Activated gamma-delta T cell treated with Interleukin-2 at 50 U/mL for 16 hours (primary cell): ENCODE measurements around the gene USP33.
"Not testable (repeated sequence)": the region's sequence is repeated elsewhere in the genome, so short reads cannot be mapped to it uniquely, and the experiment has no call there.

Experiments
- DNase-seq: peaks from one replicate; pipeline ENCODE4 v3.0.0-alpha.2; 2020

The USP33 gene

DNA sequence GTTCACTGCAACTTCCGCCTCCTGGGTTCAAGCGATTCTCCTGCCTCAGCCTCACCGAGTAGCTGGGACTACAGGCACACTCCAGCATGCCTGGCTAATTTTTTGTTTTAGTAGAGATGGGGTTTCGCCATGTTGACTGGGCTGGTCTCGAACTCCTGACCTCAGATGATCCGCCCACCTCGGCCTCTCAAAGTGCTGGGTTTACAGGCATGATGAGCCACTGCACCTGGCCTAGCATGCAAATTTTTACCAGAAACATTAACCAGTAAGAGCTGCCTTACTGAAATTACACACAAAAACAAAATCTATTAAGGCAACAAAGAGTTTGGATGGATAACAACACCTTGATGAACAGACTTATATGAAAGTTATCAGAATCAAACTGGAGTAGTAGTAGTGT, 89.3 kb downstream of the USP33 start:
- DNase-seq: no peak

DNA sequence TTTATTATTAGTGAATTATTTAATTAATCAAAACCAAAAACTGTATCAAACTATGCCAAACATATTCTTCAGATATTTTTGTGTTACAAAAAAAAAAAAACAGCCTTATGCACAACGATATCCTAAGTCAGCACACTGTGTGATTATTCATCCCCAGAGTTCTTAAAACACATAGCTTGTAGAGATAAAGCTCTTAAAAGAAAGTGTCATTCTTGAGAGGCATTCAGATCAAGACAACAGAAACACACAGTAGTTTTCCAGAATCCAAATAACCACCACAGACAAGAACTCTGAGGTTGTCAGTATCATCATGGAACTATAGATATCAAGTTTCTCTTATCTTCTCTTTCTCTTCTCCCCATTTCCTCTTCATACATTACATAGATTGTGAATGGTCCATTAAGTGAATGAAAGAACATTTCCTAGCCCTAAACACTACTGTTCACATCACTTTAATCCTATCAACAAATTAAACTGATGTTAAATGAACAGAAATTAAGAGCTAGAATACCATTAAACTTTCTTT, 90.7 kb downstream of the USP33 start:
- DNase-seq: no peak

DNA sequence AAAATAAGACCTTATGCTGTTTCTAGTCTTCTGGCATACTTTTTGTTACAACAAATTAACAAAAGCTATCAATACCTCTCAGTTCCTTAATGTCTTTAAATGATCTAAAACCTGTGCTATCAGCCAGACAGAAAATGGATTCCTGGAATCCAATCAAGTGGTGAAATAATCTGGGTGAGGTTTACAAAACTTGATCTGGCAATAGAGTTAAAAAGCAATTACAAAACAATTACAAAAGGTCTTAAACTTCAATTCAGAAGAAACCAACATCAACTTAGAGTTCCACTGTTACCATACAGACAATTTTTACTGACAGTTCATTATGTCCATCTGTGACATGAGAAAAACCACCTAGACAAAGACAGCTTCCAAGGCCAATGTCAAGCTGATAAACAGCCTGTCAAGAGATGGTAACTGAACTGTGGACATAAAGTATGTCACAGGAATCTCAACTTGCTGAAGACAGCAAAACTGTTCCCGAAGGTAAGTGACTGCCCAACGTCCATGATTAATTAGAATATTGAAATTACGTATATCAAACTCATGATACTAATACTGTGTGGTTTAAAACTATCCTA, 94.6 kb downstream of the USP33 start:
- no peak for DNase-seq

DNA sequence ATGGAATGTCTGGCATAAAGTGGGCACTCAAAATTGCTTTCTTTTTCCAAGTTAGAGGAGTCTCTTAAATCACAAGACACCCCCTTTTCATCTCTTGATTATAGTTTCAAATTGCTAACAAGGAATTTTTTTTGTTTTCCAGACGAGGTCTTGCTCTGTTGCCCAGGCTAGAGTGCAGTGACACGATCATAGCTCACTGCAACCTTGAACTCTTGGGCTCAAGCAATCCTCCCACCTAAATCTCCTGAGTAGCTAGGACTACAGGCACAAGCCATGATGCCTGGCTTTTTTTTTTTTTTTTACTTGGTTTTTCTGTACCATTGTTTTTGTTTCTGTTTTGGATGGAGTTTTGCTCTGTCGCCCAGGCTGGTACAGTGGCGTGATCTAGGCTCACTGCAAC, 98.0 kb downstream of the USP33 start:
- DNase-seq: no peak

DNA sequence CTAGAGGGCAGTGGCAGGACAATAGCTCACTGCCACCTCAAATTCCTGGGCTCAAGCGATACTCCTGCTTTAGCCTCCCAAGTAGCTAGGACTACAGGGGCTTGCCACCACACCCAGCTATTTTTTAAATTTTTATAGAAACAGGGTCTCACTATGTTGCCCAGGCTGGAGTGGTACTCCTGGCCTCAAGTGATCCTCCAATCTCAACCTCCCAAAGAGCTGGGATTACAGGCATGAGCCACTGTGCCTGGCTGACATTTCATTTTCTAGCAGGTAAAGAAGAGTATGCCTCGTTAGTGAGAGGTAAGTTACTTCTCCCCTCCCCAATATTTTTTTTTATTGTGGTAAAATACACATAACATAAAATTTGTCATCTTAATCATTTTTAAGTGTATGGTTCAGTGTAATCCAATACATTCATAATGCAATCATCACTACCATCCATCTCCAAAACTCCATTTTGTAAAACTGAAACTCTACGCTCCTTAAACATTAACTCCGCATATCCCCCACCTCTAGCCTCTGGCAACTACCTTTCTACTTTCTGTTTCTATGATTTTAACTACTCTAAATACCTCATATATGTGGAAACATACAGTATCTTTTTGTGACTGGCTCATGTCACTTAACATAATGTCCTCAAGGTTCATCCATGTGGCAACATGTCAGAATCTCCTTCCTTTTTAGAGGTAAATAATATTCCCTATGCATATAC, 99.6 kb downstream of the USP33 start:
- DNase-seq: no peak

DNA sequence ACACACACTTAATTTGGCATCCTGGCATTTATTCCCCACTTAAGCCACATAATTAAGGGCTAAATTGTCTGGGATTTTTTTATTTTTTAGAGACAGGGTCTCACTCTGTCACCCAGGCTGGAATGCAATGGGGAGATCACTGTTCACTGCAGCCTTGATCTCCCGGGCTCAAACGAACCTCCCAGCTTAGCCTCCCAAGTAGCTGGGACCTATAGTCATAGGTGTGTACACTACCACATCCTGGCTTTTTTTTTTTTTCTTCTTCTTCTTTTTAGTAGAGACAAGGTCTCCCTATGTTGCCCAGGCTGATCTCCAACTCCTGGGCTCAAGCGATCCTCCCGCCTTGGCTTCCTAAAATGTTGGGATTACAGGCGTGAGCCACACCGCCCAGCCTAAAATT, 101.4 kb downstream of the USP33 start:
- no peak for DNase-seq

DNA sequence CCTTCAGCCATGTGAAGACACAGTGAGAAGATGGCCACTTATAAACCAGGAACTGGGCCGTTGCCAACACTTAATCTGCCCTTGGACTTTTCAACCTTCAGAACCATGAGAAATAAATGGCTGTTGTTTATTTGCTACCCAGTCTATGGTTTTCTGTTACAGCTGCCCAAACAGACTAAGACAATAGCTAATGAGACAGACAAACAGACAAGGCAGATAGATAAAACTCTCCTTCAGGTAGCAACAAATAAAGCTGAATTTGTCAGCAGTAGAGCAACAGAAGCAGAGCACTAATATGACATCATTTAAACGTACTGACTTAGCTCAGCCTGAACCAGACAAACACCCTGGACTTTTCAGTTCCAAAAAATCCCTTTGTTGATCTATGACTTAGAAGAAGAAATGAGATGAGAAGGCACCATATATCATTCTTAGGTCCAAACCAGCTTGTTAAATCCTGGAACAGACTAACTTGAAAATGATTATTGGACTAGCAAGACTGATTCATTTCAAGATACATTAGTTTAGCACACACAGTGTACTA, 104.1 kb downstream of the USP33 start:
- DNase-seq: no peak

DNA sequence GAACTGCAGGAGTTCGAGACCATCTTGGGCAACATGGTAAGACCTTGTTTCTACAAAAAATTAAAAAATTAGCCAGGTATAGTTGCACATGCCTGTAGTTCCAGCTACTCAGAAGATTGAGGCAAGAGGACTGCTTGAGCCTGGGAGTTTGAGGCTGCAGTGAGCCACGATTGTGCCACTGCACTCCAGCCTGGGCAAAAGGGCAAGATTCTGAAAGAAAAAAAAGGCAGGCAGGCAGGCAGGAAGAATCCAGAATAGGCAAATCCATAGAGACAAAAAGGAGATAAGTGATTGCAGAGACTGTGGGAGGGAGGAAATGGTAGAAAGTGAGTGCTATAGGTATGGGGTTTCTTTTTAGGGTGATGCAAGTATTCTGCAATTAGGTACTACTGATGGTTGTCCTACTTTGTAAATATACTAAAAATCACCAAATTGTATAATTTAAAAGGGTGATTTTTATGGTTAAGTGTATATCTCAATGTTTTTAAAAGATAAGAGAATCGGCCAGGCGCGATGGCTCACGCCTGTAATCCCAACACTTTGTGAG, 106.6 kb downstream of the USP33 start:
- DNase-seq: no peak

DNA sequence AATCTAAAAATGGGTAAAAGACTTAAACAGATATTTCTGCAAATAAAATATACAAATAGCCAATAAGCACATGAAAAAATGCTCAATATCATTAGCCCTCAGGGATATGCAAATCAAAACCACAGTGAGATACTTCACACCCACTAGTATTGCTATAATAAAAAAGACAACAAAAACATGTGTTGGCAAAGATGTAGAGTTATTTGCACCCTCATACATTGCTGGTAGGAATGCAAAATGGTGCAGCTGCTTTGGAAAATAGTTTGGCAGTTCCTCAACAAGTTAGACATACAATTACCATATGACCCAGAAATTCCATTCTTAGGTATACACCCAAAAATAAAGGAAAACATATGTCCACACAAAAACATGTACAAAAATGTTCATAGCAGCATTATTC, 107.4 kb downstream of the USP33 start:
- DNase-seq: no peak

DNA sequence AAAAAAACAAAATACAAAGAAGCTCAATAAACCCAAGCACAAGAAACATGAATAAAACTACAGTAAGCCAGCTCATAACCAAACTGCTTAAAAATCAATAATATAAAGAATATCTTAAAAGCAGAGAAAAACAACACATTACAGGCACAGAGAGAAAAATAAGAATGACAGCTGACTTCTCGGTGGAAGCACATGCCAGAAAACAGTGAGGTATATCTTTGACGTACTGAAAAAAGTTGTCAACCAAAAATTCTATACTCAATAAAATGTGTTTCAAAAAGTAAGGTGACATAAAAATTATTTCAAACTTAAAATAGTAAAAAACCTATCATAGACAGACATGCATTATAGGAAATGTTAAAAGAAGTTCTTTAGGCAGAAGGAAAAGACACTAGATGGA, 110.5 kb downstream of the USP33 start:
- no peak for DNase-seq

DNA sequence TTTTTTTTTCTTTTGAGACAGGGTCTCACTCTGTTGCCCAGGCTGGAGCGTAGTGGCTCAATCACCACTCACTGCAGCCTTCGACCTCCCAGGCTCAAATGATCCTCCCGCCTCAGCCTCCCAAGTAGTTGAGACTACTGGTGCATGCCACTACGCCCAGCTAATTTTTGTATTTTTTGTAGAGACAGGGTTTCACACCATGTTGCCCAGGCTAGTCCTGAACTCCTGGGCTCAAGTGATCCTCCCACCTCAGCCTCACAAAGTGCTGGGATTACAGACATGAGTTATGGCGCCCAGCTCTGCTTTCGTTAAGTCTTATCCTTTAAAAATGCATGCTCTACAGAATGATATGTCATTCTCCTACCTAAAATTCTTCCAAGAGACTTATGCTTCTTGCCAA, 113.4 kb downstream of the USP33 start:
- DNase-seq: not testable (repeated sequence)
